Activated CD4-positive, alpha-beta memory T cell treated with anti-CD3 and anti-CD28 coated beads, Interleukin-2, amount 10 ng/mL, durations not matched to agents 7 days and 5 days (primary cell): ENCODE data around the gene PKD2. TPM values are rescaled to one million over a fixed set of nuclear protein-coding genes. Genes with fewer than 3 reads are reported as not detected.

ENCODE experiments used
- CTCF ChIA-PET: fragments of 350-600 bp; sonication (Branson Sonifier 250); formaldehyde crosslinking; loops from one replicate; lab custom pipeline; 2021; ENCODE audit warnings: antibody characterized with exemption, inconsistent platforms; lab: Charles Lee
- POLR2A ChIA-PET: fragments of 350-600 bp; sonication (Branson Sonifier 250); formaldehyde crosslinking; loops from one replicate; lab custom pipeline; 2021; ENCODE audit warnings: antibody characterized with exemption; lab: Charles Lee
- DNase-seq: peaks from one replicate; pipeline ENCODE4 v3.0.0-alpha.2; 2020
- H3K27ac Mint-ChIP-seq: one replicate; pipeline ENCODE4 v1.8.0; 2021; ENCODE audit warnings: mild to moderate bottlenecking, mixed read lengths
- H3K27me3 Mint-ChIP-seq: one replicate; pipeline ENCODE4 v1.8.0; 2021; ENCODE audit warnings: mixed read lengths
- H3K36me3 Mint-ChIP-seq: one replicate; pipeline ENCODE4 v1.8.0; 2021; ENCODE audit warnings: low read depth, mixed read lengths
- H3K4me1 Mint-ChIP-seq: one replicate; pipeline ENCODE4 v1.8.0; 2021; ENCODE audit warnings: mixed read lengths
- H3K4me3 Mint-ChIP-seq: one replicate; pipeline ENCODE4 v1.8.0; 2021; ENCODE audit warnings: mild to moderate bottlenecking, mixed read lengths
- H3K9me3 Mint-ChIP-seq: one replicate; pipeline ENCODE4 v1.8.0; 2021; ENCODE audit warnings: mixed read lengths
- total RNA-seq, 2 experiments: library from RNA; stranded (reverse); gene quantifications; one replicate each; pipeline ENCODE4 v1.2.3, GENCODE V29; 2021

Gene PKD2
- total RNA-seq, 2 experiments from 2014 or later, result 9.1 to 10.4 TPM

GRCh38 chr4:88035292-88035691 lies 27.9 kb downstream of the PKD2 start:
- CTCF ChIA-PET, result interaction anchor here (1.1 to 1.4 kb wide), 2 partner anchors 176 to 184 kb away, joined by 4 to 6 read pairs; no protein-coding TSS in a partner anchor
- DNase-seq, result no peak
- Mint-ChIP-seq H3K9me3 (no peaks in the 10 kb centered on the region), H3K27me3 (no peaks in the 10 kb centered on the region), H3K36me3 (peaks cover 25% of the 10 kb centered on the region), H3K27ac (no peak overlapping the region), H3K4me1 (no peaks in the 10 kb centered on the region), H3K4me3 (no peak overlapping the region)
- POLR2A ChIA-PET, result no interaction called here

GRCh38 chr4:88037447-88037846 lies 30.0 kb downstream of the PKD2 start:
- peaks cover 18% of the 10 kb centered on the region for H3K36me3 Mint-ChIP-seq
- no peak for DNase-seq
- H3K4me3 Mint-ChIP-seq, result no peak overlapping the region
- ChIA-PET CTCF (interaction anchor here (0.9 to 1.0 kb wide), 2 partner anchors 174 to 469 kb away, joined by 3 to 4 read pairs; no protein-coding TSS in a partner anchor), POLR2A (no interaction called here)
- H3K9me3 Mint-ChIP-seq, result no peaks in the 10 kb centered on the region
- H3K27me3 Mint-ChIP-seq, result no peaks in the 10 kb centered on the region
- no peaks in the 10 kb centered on the region for H3K4me1 Mint-ChIP-seq
- H3K27ac Mint-ChIP-seq, result no peak overlapping the region

- ChIA-PET CTCF (interaction anchor here (1.0 kb wide), 1 partner anchor 174 kb away, joined by 4 read pairs; no protein-coding TSS in a partner anchor), POLR2A (no interaction called here)
- Mint-ChIP-seq H3K9me3 (no peaks in the 10 kb centered on the region), H3K4me1 (no peaks in the 10 kb centered on the region), H3K27ac (no peak overlapping the region), H3K4me3 (no peak overlapping the region), H3K27me3 (no peaks in the 10 kb centered on the region), H3K36me3 (peaks cover 18% of the 10 kb centered on the region)
- no peak for DNase-seq
Measured at GRCh38 chr4:88037936-88038335, 30.5 kb downstream of the PKD2 start.

- Mint-ChIP-seq H3K36me3 (peaks cover 26% of the 10 kb centered on the region), H3K4me3 (no peak overlapping the region), H3K9me3 (no peaks in the 10 kb centered on the region), H3K27me3 (no peaks in the 10 kb centered on the region), H3K4me1 (no peaks in the 10 kb centered on the region), H3K27ac (no peak overlapping the region)
- POLR2A ChIA-PET, result interaction anchor here (1.3 kb wide), 1 partner anchor 244 kb away, joined by 3 read pairs; the partner anchor contains the start of gene PPM1K
- no peak for DNase-seq
- CTCF ChIA-PET, result no interaction called here
Measured at GRCh38 chr4:88040707-88041106, 33.3 kb downstream of the PKD2 start.

- Mint-ChIP-seq H3K4me1 (no peaks in the 10 kb centered on the region), H3K27me3 (no peaks in the 10 kb centered on the region), H3K9me3 (no peaks in the 10 kb centered on the region), H3K36me3 (peaks cover 28% of the 10 kb centered on the region), H3K4me3 (no peak overlapping the region), H3K27ac (no peak overlapping the region)
- POLR2A ChIA-PET, result no interaction called here
- no peak for DNase-seq
- CTCF ChIA-PET, result no interaction called here
Measured at GRCh38 chr4:88041626-88042025, 34.2 kb downstream of the PKD2 start.

GRCh38 chr4:88043001-88043400 lies 35.6 kb downstream of the PKD2 start:
- POLR2A ChIA-PET, result no interaction called here
- peaks cover 2% of the 10 kb centered on the region for H3K4me1 Mint-ChIP-seq
- no peak overlapping the region for H3K27ac Mint-ChIP-seq
- H3K4me3 Mint-ChIP-seq, result no peak overlapping the region
- DNase-seq, result no peak
- H3K27me3 Mint-ChIP-seq, result no peaks in the 10 kb centered on the region
- H3K36me3 Mint-ChIP-seq, result peaks cover 31% of the 10 kb centered on the region
- H3K9me3 Mint-ChIP-seq, result no peaks in the 10 kb centered on the region
- CTCF ChIA-PET, result no interaction called here

GRCh38 chr4:88043586-88044340 lies 36.3 kb downstream of the PKD2 start:
- H3K4me1 Mint-ChIP-seq, result peaks cover 3% of the 10 kb centered on the region
- ChIA-PET POLR2A (no interaction called here), CTCF (no interaction called here)
- DNase-seq, result no peak
- peaks cover 25% of the 10 kb centered on the region for H3K36me3 Mint-ChIP-seq
- no peaks in the 10 kb centered on the region for H3K27me3 Mint-ChIP-seq
- no peaks in the 10 kb centered on the region for H3K9me3 Mint-ChIP-seq
- H3K27ac Mint-ChIP-seq, result no peak overlapping the region
- no peak overlapping the region for H3K4me3 Mint-ChIP-seq

- DNase-seq, result no peak
- Mint-ChIP-seq H3K4me1 (peaks cover 3% of the 10 kb centered on the region), H3K4me3 (no peak overlapping the region), H3K27me3 (no peaks in the 10 kb centered on the region), H3K27ac (no peak overlapping the region), H3K36me3 (peaks cover 20% of the 10 kb centered on the region), H3K9me3 (no peaks in the 10 kb centered on the region)
- CTCF ChIA-PET, result interaction anchor here (0.9 kb wide), 1 partner anchor 12 kb away, joined by 4 read pairs; no protein-coding TSS in a partner anchor
- POLR2A ChIA-PET, result no interaction called here
Measured at GRCh38 chr4:88045021-88045420, 37.6 kb downstream of the PKD2 start.

GRCh38 chr4:88054229-88054628 lies 46.8 kb downstream of the PKD2 start:
- H3K27ac Mint-ChIP-seq, result no peak overlapping the region
- no peaks in the 10 kb centered on the region for H3K27me3 Mint-ChIP-seq
- CTCF ChIA-PET, result interaction anchor here (1.3 to 1.4 kb wide), 2 partner anchors 21 to 158 kb away, joined by 4 to 5 read pairs; no protein-coding TSS in a partner anchor
- DNase-seq, result no peak
- no peak overlapping the region for H3K4me3 Mint-ChIP-seq
- no peaks in the 10 kb centered on the region for H3K9me3 Mint-ChIP-seq
- POLR2A ChIA-PET, result interaction anchor here (0.6 to 0.8 kb wide), 2 partner anchors 16 to 20 kb away, joined by 3 read pairs; no protein-coding TSS in a partner anchor
- peaks cover 13% of the 10 kb centered on the region for H3K36me3 Mint-ChIP-seq
- H3K4me1 Mint-ChIP-seq, result no peaks in the 10 kb centered on the region

- DNase-seq, result no peak
- H3K4me1 Mint-ChIP-seq, result no peaks in the 10 kb centered on the region
- H3K27ac Mint-ChIP-seq, result no peak overlapping the region
- H3K36me3 Mint-ChIP-seq, result peaks cover 19% of the 10 kb centered on the region
- no peaks in the 10 kb centered on the region for H3K27me3 Mint-ChIP-seq
- POLR2A ChIA-PET, result no interaction called here
- CTCF ChIA-PET, result interaction anchor here (1.3 to 1.4 kb wide), 2 partner anchors 22 to 157 kb away, joined by 4 to 5 read pairs; no protein-coding TSS in a partner anchor
- H3K4me3 Mint-ChIP-seq, result no peak overlapping the region
- no peaks in the 10 kb centered on the region for H3K9me3 Mint-ChIP-seq
Measured at GRCh38 chr4:88054901-88055300, 47.5 kb downstream of the PKD2 start.

- H3K9me3 Mint-ChIP-seq, result no peaks in the 10 kb centered on the region
- no peaks in the 10 kb centered on the region for H3K27me3 Mint-ChIP-seq
- H3K36me3 Mint-ChIP-seq, result peaks cover 22% of the 10 kb centered on the region
- no peak for DNase-seq
- POLR2A ChIA-PET, result no interaction called here
- CTCF ChIA-PET, result interaction anchor here (1.3 kb wide), 1 partner anchor 72 kb away, joined by 4 read pairs; no protein-coding TSS in a partner anchor
- H3K4me3 Mint-ChIP-seq, result no peak overlapping the region
- no peaks in the 10 kb centered on the region for H3K4me1 Mint-ChIP-seq
- no peak overlapping the region for H3K27ac Mint-ChIP-seq
Measured at GRCh38 chr4:88058295-88058694, 50.9 kb downstream of the PKD2 start.

GRCh38 chr4:88059766-88060165 lies 52.3 kb downstream of the PKD2 start:
- Mint-ChIP-seq H3K27ac (no peak overlapping the region), H3K36me3 (peaks cover 22% of the 10 kb centered on the region), H3K27me3 (no peaks in the 10 kb centered on the region), H3K4me3 (no peak overlapping the region), H3K9me3 (no peaks in the 10 kb centered on the region), H3K4me1 (no peaks in the 10 kb centered on the region)
- ChIA-PET CTCF (interaction anchor here (1.1 kb wide), 1 partner anchor 27 kb away, joined by 6 read pairs; no protein-coding TSS in a partner anchor), POLR2A (no interaction called here)
- DNase-seq, result no peak

GRCh38 chr4:88060431-88060830 lies 53.0 kb downstream of the PKD2 start:
- no peak for DNase-seq
- Mint-ChIP-seq H3K27me3 (no peaks in the 10 kb centered on the region), H3K4me1 (no peaks in the 10 kb centered on the region), H3K27ac (no peak overlapping the region), H3K9me3 (no peaks in the 10 kb centered on the region), H3K36me3 (peaks cover 25% of the 10 kb centered on the region), H3K4me3 (no peak overlapping the region)
- ChIA-PET POLR2A (no interaction called here), CTCF (interaction anchor here (1.1 kb wide), 1 partner anchor 27 kb away, joined by 6 read pairs; no protein-coding TSS in a partner anchor)
